Transverse colon (tissue), 4 donors: ENCODE data around the gene FNBP1. TPM values are rescaled to one million over a fixed set of nuclear protein-coding genes. Genes with fewer than 3 reads are reported as not detected.

Experiments used
- DNase-seq: peaks from one replicate; pipeline ENCODE4 v3.0.0-alpha.2; 2019
- H3K27ac ChIP-seq, 4 donors: fragments of 200-600 bp; sonication (generic); 2 replicates each; pipeline ENCODE4 v1.5.1; 2016 to 2018; ENCODE audit warnings: inconsistent platforms in 4 of 4
- H3K27me3 ChIP-seq: fragments of 200-600 bp; sonication (generic); 2 replicates; pipeline ENCODE4 v1.5.1; 2017; ENCODE audit warnings: inconsistent platforms
- H3K36me3 ChIP-seq, 4 donors: fragments of 200-600 bp; sonication (generic); 2 replicates each; pipeline ENCODE4 v1.5.1; 2017 to 2019; ENCODE audit warnings: inconsistent platforms in 4 of 4
- H3K4me1 ChIP-seq, 4 donors: fragments of 200-600 bp; sonication (generic); 2 replicates each; pipeline ENCODE4 v1.5.1; 2017 to 2020; ENCODE audit warnings: inconsistent platforms in 4 of 4
- H3K4me3 ChIP-seq, 4 donors: fragments of 200-600 bp; sonication (generic); 1 replicate in 1 of 4; 2 replicates in 3 of 4; pipeline versions ENCODE4 v1.5.1 to v1.6.1; 2017 to 2019; ENCODE audit warnings: inconsistent platforms in 4 of 4
- H3K9me3 ChIP-seq, 2 donors: fragments of 200-600 bp; sonication (generic); 2 replicates each; pipeline ENCODE4 v1.5.1; 2017 to 2019; ENCODE audit warnings: inconsistent platforms in 2 of 2
- CTCF ChIP-seq, 5 experiments: fragments of 200-600 bp in 3 of 5; fragments of 450-650 bp in 2 of 5; sonication (generic) in 3 of 5; IDR thresholded peaks; 1 replicate in 2 of 5; 2 replicates in 3 of 5; pipeline ENCODE4 v1.5.1; 2016 to 2017; ENCODE audit warnings: antibody characterized with exemption in 5 of 5, inconsistent platforms in 3 of 5, mild to moderate bottlenecking in 2 of 5, moderate library complexity in 1 of 5
- EP300 ChIP-seq: sonication (generic); formaldehyde crosslinking; IDR thresholded peaks from one replicate; pipeline ENCODE4 v1.6.1; 2017; ENCODE audit warnings: antibody characterized with exemption, low read depth
- POLR2A ChIP-seq: fragments of 450-650 bp; IDR thresholded peaks from one replicate; pipeline ENCODE4 v1.6.1; 2016; ENCODE audit warnings: antibody characterized with exemption, mild to moderate bottlenecking, moderate library complexity
- POLR2AphosphoS5 ChIP-seq, 3 donors: sonication (generic); formaldehyde crosslinking; IDR thresholded peaks; one replicate each; pipeline ENCODE4 v1.6.1; 2016; ENCODE audit warnings: antibody characterized with exemption in 3 of 3
- WGBS, 2 donors: methylation state at CpG; one replicate each; pipeline ENCODE4 v1.1.5; 2018; ENCODE audit warnings: low coverage in 1 of 2; 5-methylcytosine and 5-hydroxymethylcytosine counted together
- in situ Hi-C, 4 donors: fragments of 200-750 bp; cut with MboI; loops; one replicate each; pipeline versions ENCODE4 v1.15.0 to v1.15.1; 2017; ENCODE audit warnings: low sequenced_read_pairs in 3 of 4, low pct_ligation_motif_present in 1 of 4, low pct_unique_long_range_greater_than_20kb in 1 of 4
- intact Hi-C: fragments of 100-400 bp; cut with DNase I; formaldehyde crosslinking; loops from one replicate; pipeline ENCODE4 v1.15.1; 2023; ENCODE audit warnings: low total_unique reads
- total RNA-seq, 4 donors: library from RNA; depleted of rRNA; stranded (reverse); fragments of >200 nt; gene quantifications; one replicate each; pipeline ENCODE4 v1.1.0, GENCODE V29; 2016

FNBP1 gene
- total RNA-seq, 4 donors from 2014 or later: 38.5 to 114 (median 62.9) TPM

- Histone ChIP-seq H3K9me3 (no peaks in the 10 kb centered on the region), H3K27me3 (no peaks in the 10 kb centered on the region), H3K4me3 (no peak overlapping the region), H3K36me3 (peaks cover 0 to 33% (median 13%) of the 10 kb centered on the region in 4 donors), H3K4me1 (peaks cover 18 to 36% (median 23%) of the 10 kb centered on the region in 4 donors), H3K27ac (no peak overlapping the region)
- TF ChIP-seq POLR2A (no peak), POLR2AphosphoS5 (IDR thresholded peaks at IDR 0.05) (no peak), EP300 (no peak), CTCF (IDR thresholded peaks at IDR 0.05) (no peak)
- intact Hi-C loops (no loop called here), in situ Hi-C loops (no loop called here)
- 88 to 95% methylated on average over 8 to 9 of the region's 9 CpGs for WGBS, 2 donors
- DNase-seq: no peak
Measured at GRCh38 chr9:129929496-129930125, 113.4 kb downstream of the FNBP1 start.

GRCh38 chr9:129923589-129923988, 119.4 kb downstream of the FNBP1 start:
- H3K4me1 ChIP-seq: no peaks in the 10 kb centered on the region
- intact Hi-C loops: no loop called here
- 86 to 87% methylated on average over 6 of the region's 6 CpGs for WGBS, 2 donors
- H3K9me3 ChIP-seq: no peaks in the 10 kb centered on the region
- no peak for DNase-seq
- in situ Hi-C loops: no loop called here
- no peaks in the 10 kb centered on the region for H3K27me3 ChIP-seq
- H3K4me3 ChIP-seq: no peak overlapping the region
- TF ChIP-seq POLR2A (no peak), POLR2AphosphoS5 (IDR thresholded peaks at IDR 0.05) (no peak)
- no peak overlapping the region for H3K27ac ChIP-seq
- H3K36me3 ChIP-seq: peaks cover 0 to 49% (median 19%) of the 10 kb centered on the region in 4 donors

GRCh38 chr9:129921905-129922304, 121.1 kb downstream of the FNBP1 start:
- Histone ChIP-seq H3K4me1 (no peaks in the 10 kb centered on the region), H3K9me3 (no peaks in the 10 kb centered on the region), H3K27me3 (no peaks in the 10 kb centered on the region), H3K27ac (no peak overlapping the region), H3K4me3 (no peak overlapping the region), H3K36me3 (peaks cover 0 to 41% (median 16%) of the 10 kb centered on the region in 4 donors)
- no peak for DNase-seq
- 88 to 100% methylated on average over 1 to 4 of the region's 4 CpGs for WGBS, 2 donors
- in situ Hi-C loops: no loop called here
- TF ChIP-seq CTCF (IDR thresholded peaks at IDR 0.05) (no peak), POLR2AphosphoS5 (IDR thresholded peaks at IDR 0.05) (no peak), EP300 (no peak), POLR2A (no peak)
- intact Hi-C loops: no loop called here

GRCh38 chr9:129919841-129920240, 123.1 kb downstream of the FNBP1 start:
- TF ChIP-seq POLR2AphosphoS5 (IDR thresholded peaks at IDR 0.05): peak in 1 of 3 donors; percentile 21
- no peak for TF ChIP-seq EP300
- Histone ChIP-seq H3K27me3 (no peaks in the 10 kb centered on the region), H3K4me1 (no peaks in the 10 kb centered on the region), H3K27ac (peak overlapping the region in 1 of 4 donors; percentile 0), H3K9me3 (no peaks in the 10 kb centered on the region), H3K36me3 (peaks cover 0 to 24% (median 7%) of the 10 kb centered on the region in 4 donors), H3K4me3 (no peak overlapping the region)
- in situ Hi-C loops: no loop called here
- WGBS, 2 donors: 71 to 74% methylated on average over 3 of the region's 3 CpGs
- DNase-seq: no peak
- intact Hi-C loops: no loop called here

- TF ChIP-seq POLR2A (no peak), CTCF (IDR thresholded peaks at IDR 0.05) (no peak), POLR2AphosphoS5 (IDR thresholded peaks at IDR 0.05) (no peak), EP300 (no peak)
- Histone ChIP-seq H3K36me3 (peaks cover 0 to 18% (median 4%) of the 10 kb centered on the region in 4 donors), H3K4me3 (no peak overlapping the region), H3K4me1 (no peaks in the 10 kb centered on the region), H3K27me3 (no peaks in the 10 kb centered on the region), H3K27ac (peak overlapping the region in 1 of 4 donors; percentile 0), H3K9me3 (no peaks in the 10 kb centered on the region)
- intact Hi-C loops: no loop called here
- no peak for DNase-seq
- 50 to 56% methylated on average over 3 of the region's 3 CpGs for WGBS, 2 donors
- in situ Hi-C loops: no loop called here
Measured at GRCh38 chr9:129919277-129919676, 123.7 kb downstream of the FNBP1 start.
